Spleen (tissue), 7 donors: Measurements from ENCODE around the gene R3HDM1.

Experiments used
- CTCF ChIP-seq, 11 experiments: fragments of 200-600 bp in 7 of 11; fragments of 450-650 bp in 4 of 11; sonication (generic) in 4 of 11; IDR thresholded peaks in 8 of 11; conservative IDR thresholded peaks in 3 of 11; 1 replicate in 7 of 11; 2 replicates in 4 of 11; pipeline versions ENCODE4 v1.4.0 to v1.8.0; 2016 to 2021; ENCODE audit warnings: antibody characterized with exemption in 11 of 11, inconsistent platforms in 4 of 11, mild to moderate bottlenecking in 1 of 11
- POLR2A ChIP-seq, 3 donors: fragments of 450-650 bp; IDR thresholded peaks; one replicate each; pipeline ENCODE4 v1.5.1; 2017; ENCODE audit warnings: antibody characterized with exemption in 3 of 3, mild to moderate bottlenecking in 1 of 3
- POLR2AphosphoS5 ChIP-seq, 3 donors: sonication (generic); formaldehyde crosslinking; IDR thresholded peaks; one replicate each; pipeline ENCODE4 v1.5.1; 2017; ENCODE audit warnings: antibody characterized with exemption in 3 of 3
- donor health status: DM: no; HTN: no; CAD: no; lungs with moderate emphysema.
- donor health status: DM: no; HTN: no; CAD: no.
- donor health status: DM: no; HTN: no; CAD: no.

- TF ChIP-seq CTCF (IDR thresholded peaks at IDR 0.05 in 8 of 11, conservative IDR thresholded peaks at IDR 0.05 in 3 of 11) (no peak), POLR2AphosphoS5 (IDR thresholded peaks at IDR 0.05) (no peak), POLR2A (IDR thresholded peaks at IDR 0.05) (no peak)
Measured at GRCh38 chr2:135603543-135603942, 72.3 kb downstream of the R3HDM1 start.
